ENCODE results near the gene ARFIP1.

GRCh38 chr4:152763796-152764195, 16.0 kb upstream of the ARFIP1 start:
- TF ChIP-seq, protein P1, sequence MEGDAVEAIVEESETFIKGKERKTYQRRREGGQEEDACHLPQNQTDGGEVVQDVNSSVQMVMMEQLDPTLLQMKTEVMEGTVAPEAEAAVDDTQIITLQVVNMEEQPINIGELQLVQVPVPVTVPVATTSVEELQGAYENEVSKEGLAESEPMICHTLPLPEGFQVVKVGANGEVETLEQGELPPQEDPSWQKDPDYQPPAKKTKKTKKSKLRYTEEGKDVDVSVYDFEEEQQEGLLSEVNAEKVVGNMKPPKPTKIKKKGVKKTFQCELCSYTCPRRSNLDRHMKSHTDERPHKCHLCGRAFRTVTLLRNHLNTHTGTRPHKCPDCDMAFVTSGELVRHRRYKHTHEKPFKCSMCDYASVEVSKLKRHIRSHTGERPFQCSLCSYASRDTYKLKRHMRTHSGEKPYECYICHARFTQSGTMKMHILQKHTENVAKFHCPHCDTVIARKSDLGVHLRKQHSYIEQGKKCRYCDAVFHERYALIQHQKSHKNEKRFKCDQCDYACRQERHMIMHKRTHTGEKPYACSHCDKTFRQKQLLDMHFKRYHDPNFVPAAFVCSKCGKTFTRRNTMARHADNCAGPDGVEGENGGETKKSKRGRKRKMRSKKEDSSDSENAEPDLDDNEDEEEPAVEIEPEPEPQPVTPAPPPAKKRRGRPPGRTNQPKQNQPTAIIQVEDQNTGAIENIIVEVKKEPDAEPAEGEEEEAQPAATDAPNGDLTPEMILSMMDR (IDR thresholded peaks at IDR 0.05), result no peak
- TF ChIP-seq EZH2 (IDR thresholded peaks at IDR 0.05; ENCODE audit: borderline replicate concordance, insufficient read depth, low read depth, low read length, poor library complexity, severe bottlenecking), result no peak
